ENCODE results near the gene ZNF335.
A peak's percentile ranks its signal among the peaks of the same experiment; 100 is the strongest.

ZNF335 gene

GRCh38 chr20:45938727-45939438 is 33.1 kb downstream of the ZNF335 start:
- DNase-seq (ENCODE audit: low spot score) = no peak
- CTCF ChIA-PET = interaction anchor here (0.6 kb wide), 2 partner anchors 16 to 103 kb away, joined by 3 read pairs; no protein-coding TSS in a partner anchor
- H3K27ac ChIP-seq = peak overlapping the region; percentile 19
- TF ChIP-seq CTCF (conservative IDR thresholded peaks at IDR 0.05; ENCODE audit: low read depth) = no peak
- POLR2A ChIA-PET (ENCODE audit: low non-redundant PET) = no interaction called here

GRCh38 chr20:45937765-45938164 is 34.2 kb downstream of the ZNF335 start:
- TF ChIP-seq CTCF (conservative IDR thresholded peaks at IDR 0.05; ENCODE audit: low read depth) = no peak
- CTCF ChIA-PET = interaction anchor here (1.0 to 1.9 kb wide), 2 partner anchors 8 to 63 kb away, joined by 3 to 7 read pairs; no protein-coding TSS in a partner anchor
- POLR2A ChIA-PET (ENCODE audit: low non-redundant PET) = no interaction called here
- no peak for DNase-seq (ENCODE audit: low spot score)
- no peak overlapping the region for H3K27ac ChIP-seq

GRCh38 chr20:45935416-45936046 is 36.5 kb downstream of the ZNF335 start:
- POLR2A ChIA-PET (ENCODE audit: low non-redundant PET) = interaction anchor here (0.6 to 3.6 kb wide), 12 partner anchors 9 to 1425 kb away, joined by 3 to 35 read pairs (median 6); partner anchors contain the start of genes CTSA, SNX21 and ZNF335
- CTCF ChIA-PET = interaction anchor here (3.0 kb wide), 1 partner anchor 28 kb away, joined by 21 read pairs; no protein-coding TSS in a partner anchor
- DNase-seq (ENCODE audit: low spot score) = no peak
- TF ChIP-seq CTCF (conservative IDR thresholded peaks at IDR 0.05; ENCODE audit: low read depth) = no peak
- peak overlapping the region; percentile 97 for H3K27ac ChIP-seq

GRCh38 chr20:45934586-45935415 is 37.2 kb downstream of the ZNF335 start, which contains the start of gene PCIF1:
Gene PCIF1 (plus strand): TSS chr20:45934683. CDS start chr20:45939000, 4,317 bp downstream.
- CTCF ChIA-PET = interaction anchor here (0.6 to 3.0 kb wide), 4 partner anchors 28 to 162 kb away, joined by 3 to 21 read pairs (median 10); no protein-coding TSS in a partner anchor
- H3K27ac ChIP-seq = peak within 1 kb of the TSS; percentile 97
- POLR2A ChIA-PET (ENCODE audit: low non-redundant PET) = interaction anchor here (0.6 to 3.6 kb wide), 16 partner anchors 8 to 1426 kb away, joined by 3 to 35 read pairs (median 6); partner anchors contain the start of genes CTSA, SNX21 and ZNF335
- peak; percentile 100 for DNase-seq (ENCODE audit: low spot score)
- TF ChIP-seq CTCF (conservative IDR thresholded peaks at IDR 0.05; ENCODE audit: low read depth) = no peak

GRCh38 chr20:45934046-45934585 is 37.9 kb downstream of the ZNF335 start:
- TF ChIP-seq CTCF (conservative IDR thresholded peaks at IDR 0.05; ENCODE audit: low read depth) = no peak
- peak overlapping the region; percentile 97 for H3K27ac ChIP-seq
- ChIA-PET CTCF (interaction anchor here (0.6 to 3.0 kb wide), 7 partner anchors 27 to 161 kb away, joined by 3 to 21 read pairs (median 5); no protein-coding TSS in a partner anchor), POLR2A (ENCODE audit: low non-redundant PET) (interaction anchor here (0.5 to 3.6 kb wide), 11 partner anchors 10 to 132 kb away, joined by 3 to 35 read pairs (median 4); partner anchors contain the start of gene ZNF335)
- peak; percentile 48 for DNase-seq (ENCODE audit: low spot score)
